ENCODE results near the gene MAP6. TPM values are rescaled to one million over a fixed set of nuclear protein-coding genes. Genes with fewer than 3 reads are reported as not detected.

The MAP6 gene
- total RNA-seq, 1 experiment from 2014 or later, result 22.8 TPM

- peaks cover 10% of the 10 kb centered on the region for H3K4me1 ChIP-seq
- peaks cover 15% of the 10 kb centered on the region for H3K4me1 Mint-ChIP-seq (ENCODE audit: low read depth, unreplicated experiment)
- TF ChIP-seq CTCF (IDR thresholded peaks at IDR 0.05; ENCODE audit: insufficient read depth in 1 of 2, low read depth in 1 of 2, low read length in 1 of 2, severe bottlenecking in 1 of 2, unreplicated experiment in 1 of 2), result no peak
- no peaks in the 10 kb centered on the region for H3K27me3 Mint-ChIP-seq (ENCODE audit: insufficient read depth, unreplicated experiment)
- H3K9me3 Mint-ChIP-seq (ENCODE audit: unreplicated experiment), result no peaks in the 10 kb centered on the region
- BruUV-seq (replicated peaks), result no TSS peak
- peaks cover 8% of the 10 kb centered on the region; the same call in 1 of the 2 replicates for H3K36me3 ChIP-seq (ENCODE audit: control insufficient read depth, insufficient read depth, low read length)
- H3K4me3 Mint-ChIP-seq (ENCODE audit: unreplicated experiment), result no peak overlapping the region
- no peak overlapping the region for H3K4me3 ChIP-seq (ENCODE audit: low read depth, low read length)
- H3K36me3 Mint-ChIP-seq (ENCODE audit: insufficient read depth, unreplicated experiment), result peaks cover 47% of the 10 kb centered on the region
- DNase-seq, result no peak
- POLR2A ChIA-PET, result interaction anchor here (0.7 to 2.1 kb wide), 3 partner anchors 8 to 965 kb away, joined by 4 to 9 read pairs (median 4); no protein-coding TSS in a partner anchor
- CTCF ChIA-PET, result interaction anchor here (1.1 to 2.1 kb wide), 3 partner anchors 13 to 122 kb away, joined by 3 to 7 read pairs (median 6); no protein-coding TSS in a partner anchor
- H3K9me3 ChIP-seq, result no peaks in the 10 kb centered on the region
- H3K27me3 ChIP-seq (replicated peaks; ENCODE audit: control insufficient read depth, insufficient read depth, low read length), result no peaks in the 10 kb centered on the region
- H3K27ac Mint-ChIP-seq (ENCODE audit: unreplicated experiment), result peak overlapping the region; percentile 57
- intact Hi-C loops (cut with micrococcal nuclease; ENCODE audit: unreplicated experiment), result loop anchor here (1.0 kb wide), 1 partner anchor 29 kb away; no protein-coding TSS in a partner anchor
Measured at GRCh38 chr11:75576017-75576416, 92.8 kb downstream of the MAP6 start.

GRCh38 chr11:75574698-75575602, 93.9 kb downstream of the MAP6 start:
- CTCF ChIA-PET, result interaction anchor here (1.0 to 2.1 kb wide), 6 partner anchors 9 to 39 kb away, joined by 3 to 7 read pairs (median 5); no protein-coding TSS in a partner anchor
- intact Hi-C loops (cut with micrococcal nuclease; ENCODE audit: unreplicated experiment), result no loop called here

More at GRCh38 chr11:75574698-75575602, 93.9 kb downstream of the MAP6 start:
- H3K4me1 Mint-ChIP-seq (ENCODE audit: low read depth, unreplicated experiment), result peaks cover 15% of the 10 kb centered on the region
- Histone ChIP-seq H3K4me3 (ENCODE audit: low read depth, low read length) (no peak overlapping the region), H3K9me3 (no peaks in the 10 kb centered on the region), H3K36me3 (ENCODE audit: control insufficient read depth, insufficient read depth, low read length) (peaks cover 8% of the 10 kb centered on the region; the same call in 1 of the 2 replicates), H3K27me3 (replicated peaks; ENCODE audit: control insufficient read depth, insufficient read depth, low read length) (no peaks in the 10 kb centered on the region), H3K4me1 (peaks cover 10% of the 10 kb centered on the region)
- no peaks in the 10 kb centered on the region for H3K27me3 Mint-ChIP-seq (ENCODE audit: insufficient read depth, unreplicated experiment)
- BruUV-seq (replicated peaks), result no TSS peak
- no peak overlapping the region for H3K4me3 Mint-ChIP-seq (ENCODE audit: unreplicated experiment)
- peaks cover 58% of the 10 kb centered on the region for H3K36me3 Mint-ChIP-seq (ENCODE audit: insufficient read depth, unreplicated experiment)
- TF ChIP-seq CTCF (IDR thresholded peaks at IDR 0.05; ENCODE audit: insufficient read depth in 1 of 2, low read depth in 1 of 2, low read length in 1 of 2, severe bottlenecking in 1 of 2, unreplicated experiment in 1 of 2), result peak; percentile 32 to 33
- DNase-seq, result no peak
- POLR2A ChIA-PET, result interaction anchor here (0.5 to 2.1 kb wide), 5 partner anchors 9 to 195 kb away, joined by 3 to 9 read pairs (median 3); partner anchors contain the start of gene SERPINH1
- no peaks in the 10 kb centered on the region for H3K9me3 Mint-ChIP-seq (ENCODE audit: unreplicated experiment)
- peak overlapping the region; percentile 57 for H3K27ac Mint-ChIP-seq (ENCODE audit: unreplicated experiment)

All from Caco-2 (cell line).